ENCODE measurements around the gene NUDT14. TPM values are rescaled to one million over a fixed set of nuclear protein-coding genes. Genes with fewer than 3 reads are reported as not detected.

NUDT14 gene
- total RNA-seq, 1 experiment from 2014 or later = 75.3 TPM

- BruUV-seq (replicated peaks) = no TSS peak
- DNase-seq (ENCODE audit: low read depth, low spot score) (no peak), ATAC-seq (no peak)
- Histone ChIP-seq H3K27ac (ENCODE audit: low read length) (no peak overlapping the region), H3K9me3 (ENCODE audit: control insufficient read depth, insufficient read depth, low read depth, low read length) (no peaks in the 10 kb centered on the region), H3K36me3 (ENCODE audit: control insufficient read depth, insufficient read depth, low read length) (no peaks in the 10 kb centered on the region), H3K27me3 (ENCODE audit: control insufficient read depth, insufficient read depth, low read length) (no peaks in the 10 kb centered on the region), H3K4me3 (ENCODE audit: low read depth in 2 of 2, low read length in 2 of 2) (no peak overlapping the region), H3K4me1 (ENCODE audit: control insufficient read depth, insufficient read depth, low read length) (no peaks in the 10 kb centered on the region)
- ChIA-PET CTCF (no interaction called here), POLR2A (no interaction called here)
- in situ Hi-C loops (cut with HindIII; ENCODE audit: low pct_unique_long_range_greater_than_20kb, low sequenced_read_pairs) (no loop called here), intact Hi-C loops (cut with micrococcal nuclease; ENCODE audit: unreplicated experiment) (no loop called here)
- TF ChIP-seq SIN3A (IDR thresholded peaks at IDR 0.05; ENCODE audit: borderline replicate concordance, insufficient read depth, low read depth, low read length) (no peak), TCF7L2 (IDR thresholded peaks at IDR 0.05; ENCODE audit: low read depth, low read length) (no peak), REST (IDR thresholded peaks at IDR 0.05; ENCODE audit: insufficient read depth in 1 of 2, low read depth in 2 of 2, low read length in 1 of 2) (no peak)
Observed at GRCh38 chr14:105211086-105211757, 30.1 kb upstream of the NUDT14 start.

- in situ Hi-C loops (cut with HindIII; ENCODE audit: low pct_unique_long_range_greater_than_20kb, low sequenced_read_pairs) (no loop called here), intact Hi-C loops (cut with micrococcal nuclease; ENCODE audit: unreplicated experiment) (no loop called here)
- Histone ChIP-seq H3K27ac (ENCODE audit: low read length) (no peak overlapping the region), H3K4me3 (ENCODE audit: low read depth in 2 of 2, low read length in 2 of 2) (no peak overlapping the region), H3K27me3 (ENCODE audit: control insufficient read depth, insufficient read depth, low read length) (no peaks in the 10 kb centered on the region), H3K9me3 (ENCODE audit: control insufficient read depth, insufficient read depth, low read depth, low read length) (no peaks in the 10 kb centered on the region), H3K36me3 (ENCODE audit: control insufficient read depth, insufficient read depth, low read length) (no peaks in the 10 kb centered on the region), H3K4me1 (ENCODE audit: control insufficient read depth, insufficient read depth, low read length) (no peaks in the 10 kb centered on the region; the same call in 1 of the 2 replicates)
- DNase-seq (ENCODE audit: low read depth, low spot score) (no peak), ATAC-seq (no peak)
- TF ChIP-seq CTCF (IDR thresholded peaks at IDR 0.05) (no peak), SIN3A (IDR thresholded peaks at IDR 0.05; ENCODE audit: borderline replicate concordance, insufficient read depth, low read depth, low read length) (no peak), REST (IDR thresholded peaks at IDR 0.05; ENCODE audit: insufficient read depth in 1 of 2, low read depth in 2 of 2, low read length in 1 of 2) (no peak), POLR2AphosphoS5 (IDR thresholded peaks at IDR 0.05; ENCODE audit: low read depth, low read length) (no peak), TCF7L2 (IDR thresholded peaks at IDR 0.05; ENCODE audit: low read depth, low read length) (no peak)
- CTCF ChIA-PET = no interaction called here
- BruUV-seq (replicated peaks) = no TSS peak
- POLR2A ChIA-PET = no interaction called here
Observed at GRCh38 chr14:105210266-105211025, 29.3 kb upstream of the NUDT14 start.
